NCI-H345 treated with DMSO at 0.1 percent for 48 hours (cell line): ENCODE measurements around the gene CDHR2.
A peak's percentile ranks its signal among the peaks of the same experiment; 100 is the strongest.
"Not testable (repeated sequence)": the region's sequence is repeated elsewhere in the genome, so short reads cannot be mapped to it uniquely, and the experiment has no call there.

Experiments
- DNase-seq: peaks from one replicate; lab custom pipeline; 2025; ENCODE audit not compliant: unreplicated experiment; lab: John Stamatoyannopoulos, UW

The CDHR2 gene

GRCh38 chr5:176594554-176594953 is 45.4 kb downstream of the CDHR2 start:
- no peak for DNase-seq

GRCh38 chr5:176595386-176595943 is 46.3 kb downstream of the CDHR2 start:
- no peak for DNase-seq

GRCh38 chr5:176596069-176596644 is 47.0 kb downstream of the CDHR2 start:
- no peak for DNase-seq

GRCh38 chr5:176596689-176597416 is 47.7 kb downstream of the CDHR2 start:
- DNase-seq = no peak

- no peak for DNase-seq
These were observed 48.6 kb downstream of the CDHR2 start for GRCh38 chr5:176597417-176598389.

- DNase-seq = not testable (repeated sequence)
These were observed 50.7 kb downstream of the CDHR2 start for GRCh38 chr5:176599749-176600430.

GRCh38 chr5:176601901-176602482 is 52.9 kb downstream of the CDHR2 start:
- no peak for DNase-seq

- no peak for DNase-seq
These were observed 53.9 kb downstream of the CDHR2 start for GRCh38 chr5:176603091-176603490.

GRCh38 chr5:176606032-176606431 is 56.9 kb downstream of the CDHR2 start:
- DNase-seq = no peak

GRCh38 chr5:176606875-176607274 is 57.7 kb downstream of the CDHR2 start:
- no peak for DNase-seq

- DNase-seq = no peak
These were observed 59.1 kb downstream of the CDHR2 start for GRCh38 chr5:176608142-176608705.

- DNase-seq = peak; percentile 16
These were observed 60.0 kb downstream of the CDHR2 start for GRCh38 chr5:176608937-176609723.

- peak; percentile 46 for DNase-seq
These were observed 60.7 kb downstream of the CDHR2 start, which contains the start of gene GPRIN1 for GRCh38 chr5:176609724-176610434. Gene GPRIN1 (minus strand): TSS chr5:176610156. CDS start chr5:176599834, 10,322 bp downstream.

GRCh38 chr5:176610435-176610773 is 61.3 kb downstream of the CDHR2 start:
- no peak for DNase-seq

GRCh38 chr5:176611435-176611834 is 62.3 kb downstream of the CDHR2 start:
- no peak for DNase-seq

GRCh38 chr5:176612008-176612407 is 62.9 kb downstream of the CDHR2 start:
- no peak for DNase-seq

- DNase-seq = no peak
These were observed 63.7 kb downstream of the CDHR2 start for GRCh38 chr5:176612855-176613254.

GRCh38 chr5:176614805-176615478 is 65.8 kb downstream of the CDHR2 start:
- no peak for DNase-seq
